A549 (cell line): ENCODE data around the gene PDF.

Source experiments
- CEBPB ChIP-seq, 2 experiments: fragments of >200 bp in 1 of 2; sonication (Bioruptor Twin) in 1 of 2; formaldehyde crosslinking in 1 of 2; IDR thresholded peaks; 2 replicates each; pipeline ENCODE4 v1.6.1; 2012 to 2016
- NR3C1 ChIP-seq: fragments of >200 bp; sonication (Bioruptor Twin); formaldehyde crosslinking; IDR thresholded peaks from 3 replicates; pipeline ENCODE4 v1.6.1; 2017
- POLR2A ChIP-seq: IDR thresholded peaks from 2 replicates; pipeline ENCODE4 v1.6.1; 2012; ENCODE audit warnings: mild to moderate bottlenecking, low read length
- RNF2 ChIP-seq: fragments of 200-600 bp; sonication (generic); IDR thresholded peaks from 2 replicates; pipeline ENCODE4 v1.6.1; 2016; ENCODE audit warnings: low read depth, mild to moderate bottlenecking, antibody characterized with exemption, moderate library complexity, borderline replicate concordance
- TF ChIP-seq, protein P1 (sequence below): fragments of >200 bp; sonication (Bioruptor Twin); formaldehyde crosslinking; IDR thresholded peaks from 3 replicates; pipeline ENCODE4 v1.5.1; 2016
- TF ChIP-seq, protein P2 (sequence below): fragments of 200-600 bp; sonication (generic); IDR thresholded peaks from 2 replicates; pipeline ENCODE4 v1.6.1; 2016; ENCODE audit warnings: antibody characterized with exemption, mild to moderate bottlenecking, moderate library complexity

DNA sequence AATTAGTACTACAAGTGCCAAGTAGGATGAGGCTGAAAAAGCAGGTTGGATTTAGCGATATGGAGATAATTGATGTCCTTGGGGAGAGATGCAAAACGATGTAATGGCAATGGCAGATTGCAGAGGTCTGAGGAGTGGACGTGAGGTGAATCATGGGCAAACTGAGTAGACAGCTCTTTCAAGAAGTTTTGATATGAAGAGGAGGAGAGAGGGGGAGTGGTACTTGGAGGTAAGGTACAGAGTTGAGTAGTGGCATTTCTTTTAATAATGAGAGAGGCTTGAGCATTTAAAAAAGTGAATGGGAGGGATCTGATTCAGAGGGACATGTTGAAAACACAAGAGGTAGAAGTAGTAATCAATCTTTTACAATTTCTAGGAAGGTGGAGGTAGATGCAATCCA, 37.0 kb downstream of the PDF start:
- TF ChIP-seq, protein P1, sequence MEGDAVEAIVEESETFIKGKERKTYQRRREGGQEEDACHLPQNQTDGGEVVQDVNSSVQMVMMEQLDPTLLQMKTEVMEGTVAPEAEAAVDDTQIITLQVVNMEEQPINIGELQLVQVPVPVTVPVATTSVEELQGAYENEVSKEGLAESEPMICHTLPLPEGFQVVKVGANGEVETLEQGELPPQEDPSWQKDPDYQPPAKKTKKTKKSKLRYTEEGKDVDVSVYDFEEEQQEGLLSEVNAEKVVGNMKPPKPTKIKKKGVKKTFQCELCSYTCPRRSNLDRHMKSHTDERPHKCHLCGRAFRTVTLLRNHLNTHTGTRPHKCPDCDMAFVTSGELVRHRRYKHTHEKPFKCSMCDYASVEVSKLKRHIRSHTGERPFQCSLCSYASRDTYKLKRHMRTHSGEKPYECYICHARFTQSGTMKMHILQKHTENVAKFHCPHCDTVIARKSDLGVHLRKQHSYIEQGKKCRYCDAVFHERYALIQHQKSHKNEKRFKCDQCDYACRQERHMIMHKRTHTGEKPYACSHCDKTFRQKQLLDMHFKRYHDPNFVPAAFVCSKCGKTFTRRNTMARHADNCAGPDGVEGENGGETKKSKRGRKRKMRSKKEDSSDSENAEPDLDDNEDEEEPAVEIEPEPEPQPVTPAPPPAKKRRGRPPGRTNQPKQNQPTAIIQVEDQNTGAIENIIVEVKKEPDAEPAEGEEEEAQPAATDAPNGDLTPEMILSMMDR, result no peak
- TF ChIP-seq NR3C1 (no peak), CEBPB (IDR thresholded peaks at IDR 0.05) (no peak), POLR2A (no peak), RNF2 (no peak)
- TF ChIP-seq, protein P2, sequence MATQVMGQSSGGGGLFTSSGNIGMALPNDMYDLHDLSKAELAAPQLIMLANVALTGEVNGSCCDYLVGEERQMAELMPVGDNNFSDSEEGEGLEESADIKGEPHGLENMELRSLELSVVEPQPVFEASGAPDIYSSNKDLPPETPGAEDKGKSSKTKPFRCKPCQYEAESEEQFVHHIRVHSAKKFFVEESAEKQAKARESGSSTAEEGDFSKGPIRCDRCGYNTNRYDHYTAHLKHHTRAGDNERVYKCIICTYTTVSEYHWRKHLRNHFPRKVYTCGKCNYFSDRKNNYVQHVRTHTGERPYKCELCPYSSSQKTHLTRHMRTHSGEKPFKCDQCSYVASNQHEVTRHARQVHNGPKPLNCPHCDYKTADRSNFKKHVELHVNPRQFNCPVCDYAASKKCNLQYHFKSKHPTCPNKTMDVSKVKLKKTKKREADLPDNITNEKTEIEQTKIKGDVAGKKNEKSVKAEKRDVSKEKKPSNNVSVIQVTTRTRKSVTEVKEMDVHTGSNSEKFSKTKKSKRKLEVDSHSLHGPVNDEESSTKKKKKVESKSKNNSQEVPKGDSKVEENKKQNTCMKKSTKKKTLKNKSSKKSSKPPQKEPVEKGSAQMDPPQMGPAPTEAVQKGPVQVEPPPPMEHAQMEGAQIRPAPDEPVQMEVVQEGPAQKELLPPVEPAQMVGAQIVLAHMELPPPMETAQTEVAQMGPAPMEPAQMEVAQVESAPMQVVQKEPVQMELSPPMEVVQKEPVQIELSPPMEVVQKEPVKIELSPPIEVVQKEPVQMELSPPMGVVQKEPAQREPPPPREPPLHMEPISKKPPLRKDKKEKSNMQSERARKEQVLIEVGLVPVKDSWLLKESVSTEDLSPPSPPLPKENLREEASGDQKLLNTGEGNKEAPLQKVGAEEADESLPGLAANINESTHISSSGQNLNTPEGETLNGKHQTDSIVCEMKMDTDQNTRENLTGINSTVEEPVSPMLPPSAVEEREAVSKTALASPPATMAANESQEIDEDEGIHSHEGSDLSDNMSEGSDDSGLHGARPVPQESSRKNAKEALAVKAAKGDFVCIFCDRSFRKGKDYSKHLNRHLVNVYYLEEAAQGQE, result no peak
